ENCODE data around the gene METTL25B.
A peak's percentile ranks its signal among the peaks of the same experiment; 100 is the strongest.

The METTL25B gene

DNA sequence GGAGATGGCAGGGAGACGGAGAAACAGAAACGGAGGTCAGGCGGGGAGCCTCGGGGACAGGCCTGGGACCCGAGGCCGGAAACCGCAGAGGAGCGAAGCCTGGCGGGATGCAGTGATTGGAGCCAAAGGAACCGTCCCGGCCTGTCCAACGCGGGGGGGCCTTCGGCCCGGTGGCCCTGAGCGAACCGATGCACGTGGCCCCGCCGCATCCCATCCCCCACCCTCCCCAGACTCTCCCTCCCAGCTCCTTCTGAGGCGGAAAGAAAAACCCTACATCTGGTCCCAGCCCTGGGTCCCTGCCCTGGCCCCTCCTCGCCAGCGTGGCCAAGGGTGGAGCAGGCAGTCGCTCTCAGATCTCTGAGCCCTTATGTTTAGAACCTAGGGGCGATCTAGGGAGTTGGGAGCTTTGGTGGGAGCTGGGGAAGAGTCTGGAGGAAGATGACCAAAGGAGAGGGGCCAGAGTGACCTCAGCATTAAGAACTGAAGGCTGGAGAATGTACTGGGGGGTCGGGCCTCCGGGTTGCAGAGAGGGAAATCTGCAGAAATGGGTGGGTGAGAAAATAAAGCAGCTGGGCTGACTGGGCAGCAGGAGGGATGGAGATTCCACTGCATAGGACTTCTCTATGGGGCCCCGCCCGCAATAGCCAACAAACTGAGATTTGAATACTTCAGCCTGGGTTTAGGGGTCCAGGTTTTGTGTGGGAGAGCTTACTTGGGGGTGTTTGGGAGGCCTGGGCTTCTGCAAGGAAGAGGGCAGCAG is 21.4 kb upstream of the METTL25B start:
- TF ChIP-seq, protein P1, sequence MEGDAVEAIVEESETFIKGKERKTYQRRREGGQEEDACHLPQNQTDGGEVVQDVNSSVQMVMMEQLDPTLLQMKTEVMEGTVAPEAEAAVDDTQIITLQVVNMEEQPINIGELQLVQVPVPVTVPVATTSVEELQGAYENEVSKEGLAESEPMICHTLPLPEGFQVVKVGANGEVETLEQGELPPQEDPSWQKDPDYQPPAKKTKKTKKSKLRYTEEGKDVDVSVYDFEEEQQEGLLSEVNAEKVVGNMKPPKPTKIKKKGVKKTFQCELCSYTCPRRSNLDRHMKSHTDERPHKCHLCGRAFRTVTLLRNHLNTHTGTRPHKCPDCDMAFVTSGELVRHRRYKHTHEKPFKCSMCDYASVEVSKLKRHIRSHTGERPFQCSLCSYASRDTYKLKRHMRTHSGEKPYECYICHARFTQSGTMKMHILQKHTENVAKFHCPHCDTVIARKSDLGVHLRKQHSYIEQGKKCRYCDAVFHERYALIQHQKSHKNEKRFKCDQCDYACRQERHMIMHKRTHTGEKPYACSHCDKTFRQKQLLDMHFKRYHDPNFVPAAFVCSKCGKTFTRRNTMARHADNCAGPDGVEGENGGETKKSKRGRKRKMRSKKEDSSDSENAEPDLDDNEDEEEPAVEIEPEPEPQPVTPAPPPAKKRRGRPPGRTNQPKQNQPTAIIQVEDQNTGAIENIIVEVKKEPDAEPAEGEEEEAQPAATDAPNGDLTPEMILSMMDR (IDR thresholded peaks at IDR 0.05; ENCODE audit: insufficient read depth, low read length, poor library complexity, severe bottlenecking): no peak
- H3K36me3 ChIP-seq (ENCODE audit: control insufficient read depth, insufficient read depth, low read length): no peaks in the 10 kb centered on the region
- H3K27me3 ChIP-seq (replicated peaks; ENCODE audit: control insufficient read depth, insufficient read depth, low read length): no peaks in the 10 kb centered on the region; the same call in 1 of the 2 replicates
- DNase-seq (ENCODE audit: extremely low read depth, insufficient read length): no peak
- H3K4me3 ChIP-seq (replicated peaks; ENCODE audit: low read depth, low read length): peak overlapping the region; percentile 49

DNA sequence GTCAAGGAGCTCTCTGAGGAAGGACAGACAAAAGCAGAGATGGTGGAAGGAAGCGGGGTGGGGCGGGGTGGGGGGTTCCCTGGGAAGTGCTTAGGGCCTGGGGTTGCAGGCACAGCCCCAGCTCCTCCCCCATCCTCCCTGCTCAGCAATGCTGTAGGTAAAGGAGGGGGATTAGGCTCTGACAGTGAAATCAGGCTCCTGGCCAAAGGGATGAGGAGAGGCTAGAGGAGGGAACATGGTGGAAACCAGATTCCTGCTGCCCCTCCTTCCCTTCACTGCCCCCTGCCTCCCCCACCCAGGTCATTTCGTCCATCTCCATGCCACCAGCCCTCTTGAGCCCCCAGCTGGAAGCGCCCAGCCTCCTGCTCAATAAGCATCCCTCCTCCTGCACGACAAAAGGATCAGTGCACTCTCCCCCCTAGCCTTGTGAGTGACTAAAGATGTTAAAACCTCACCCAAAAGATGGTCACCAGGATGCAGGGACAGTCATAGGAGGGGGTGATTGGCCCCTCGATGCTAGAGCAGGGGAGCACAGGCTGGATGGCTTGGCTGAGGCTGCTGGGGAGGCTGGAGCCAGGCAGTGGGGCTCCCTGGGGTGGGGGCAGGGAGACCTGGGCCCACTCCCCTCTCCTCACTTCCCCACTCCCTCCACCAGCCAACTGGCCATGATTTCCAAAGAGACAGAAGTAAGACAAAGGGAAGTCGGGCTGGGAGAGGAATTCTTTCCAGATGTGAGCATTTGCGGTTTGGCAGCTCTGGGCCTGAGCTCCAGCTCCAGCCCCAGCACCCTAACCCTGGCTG is 20.7 kb upstream of the METTL25B start:
- TF ChIP-seq, protein P1 (IDR thresholded peaks at IDR 0.05; ENCODE audit: insufficient read depth, low read length, poor library complexity, severe bottlenecking): no peak
- Histone ChIP-seq H3K36me3 (ENCODE audit: control insufficient read depth, insufficient read depth, low read length) (no peaks in the 10 kb centered on the region; the same call in 1 of the 2 replicates), H3K27me3 (replicated peaks; ENCODE audit: control insufficient read depth, insufficient read depth, low read length) (no peaks in the 10 kb centered on the region; the same call in 1 of the 2 replicates), H3K4me3 (replicated peaks; ENCODE audit: low read depth, low read length) (no peak overlapping the region)
- no peak for DNase-seq (ENCODE audit: extremely low read depth, insufficient read length)

DNA sequence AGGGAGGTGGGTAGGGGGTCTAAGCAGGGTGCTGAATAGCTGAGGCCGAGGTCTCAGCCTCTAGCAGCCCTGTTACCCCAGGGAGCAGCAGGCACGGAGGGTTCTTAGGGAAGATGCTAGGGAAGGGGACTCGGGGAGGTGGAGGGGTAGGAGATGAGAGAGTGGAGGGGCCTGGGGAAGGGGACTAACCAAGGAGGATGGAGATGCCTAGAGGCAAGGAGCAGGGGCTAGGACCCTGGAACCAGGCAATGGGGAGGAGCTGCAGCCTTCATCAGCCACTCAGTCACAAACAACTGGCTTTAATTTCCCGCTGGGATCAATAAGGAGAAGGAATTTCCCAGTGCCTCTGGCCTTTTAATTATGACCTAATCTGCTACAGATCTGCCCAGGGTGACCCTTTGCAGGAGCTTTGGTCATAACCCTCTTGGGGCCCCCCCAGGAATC is 20.0 kb upstream of the METTL25B start:
- DNase-seq (ENCODE audit: extremely low read depth, insufficient read length): no peak
- Histone ChIP-seq H3K4me3 (replicated peaks; ENCODE audit: low read depth, low read length) (no peak overlapping the region), H3K36me3 (ENCODE audit: control insufficient read depth, insufficient read depth, low read length) (no peaks in the 10 kb centered on the region; the same call in 1 of the 2 replicates), H3K27me3 (replicated peaks; ENCODE audit: control insufficient read depth, insufficient read depth, low read length) (no peaks in the 10 kb centered on the region; the same call in 1 of the 2 replicates)
- TF ChIP-seq, protein P1 (IDR thresholded peaks at IDR 0.05; ENCODE audit: insufficient read depth, low read length, poor library complexity, severe bottlenecking): no peak

DNA sequence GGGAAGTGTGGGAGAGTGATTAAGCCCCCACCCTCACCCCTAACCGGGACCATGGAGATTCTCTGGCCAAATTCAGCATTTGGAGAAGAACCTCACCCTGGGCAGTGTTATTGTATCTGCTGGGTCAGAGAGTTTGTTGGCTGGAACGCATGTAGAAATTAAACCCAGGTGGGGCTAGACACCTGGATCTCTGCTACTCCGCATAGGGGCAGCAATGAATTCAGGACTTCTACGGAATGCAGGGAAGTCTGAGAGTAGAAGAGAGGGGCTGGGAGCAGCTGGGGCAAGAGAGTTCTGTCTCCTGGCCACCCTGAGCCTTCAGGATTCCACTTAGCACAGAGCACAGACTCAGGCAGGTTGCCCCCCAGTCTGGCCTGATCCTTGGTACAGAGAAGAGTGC is 19.2 kb upstream of the METTL25B start:
- no peak for DNase-seq (ENCODE audit: extremely low read depth, insufficient read length)
- Histone ChIP-seq H3K27me3 (replicated peaks; ENCODE audit: control insufficient read depth, insufficient read depth, low read length) (no peaks in the 10 kb centered on the region; the same call in 1 of the 2 replicates), H3K36me3 (ENCODE audit: control insufficient read depth, insufficient read depth, low read length) (no peaks in the 10 kb centered on the region; the same call in 1 of the 2 replicates), H3K4me3 (replicated peaks; ENCODE audit: low read depth, low read length) (no peak overlapping the region)
- TF ChIP-seq, protein P1 (IDR thresholded peaks at IDR 0.05; ENCODE audit: insufficient read depth, low read length, poor library complexity, severe bottlenecking): no peak

DNA sequence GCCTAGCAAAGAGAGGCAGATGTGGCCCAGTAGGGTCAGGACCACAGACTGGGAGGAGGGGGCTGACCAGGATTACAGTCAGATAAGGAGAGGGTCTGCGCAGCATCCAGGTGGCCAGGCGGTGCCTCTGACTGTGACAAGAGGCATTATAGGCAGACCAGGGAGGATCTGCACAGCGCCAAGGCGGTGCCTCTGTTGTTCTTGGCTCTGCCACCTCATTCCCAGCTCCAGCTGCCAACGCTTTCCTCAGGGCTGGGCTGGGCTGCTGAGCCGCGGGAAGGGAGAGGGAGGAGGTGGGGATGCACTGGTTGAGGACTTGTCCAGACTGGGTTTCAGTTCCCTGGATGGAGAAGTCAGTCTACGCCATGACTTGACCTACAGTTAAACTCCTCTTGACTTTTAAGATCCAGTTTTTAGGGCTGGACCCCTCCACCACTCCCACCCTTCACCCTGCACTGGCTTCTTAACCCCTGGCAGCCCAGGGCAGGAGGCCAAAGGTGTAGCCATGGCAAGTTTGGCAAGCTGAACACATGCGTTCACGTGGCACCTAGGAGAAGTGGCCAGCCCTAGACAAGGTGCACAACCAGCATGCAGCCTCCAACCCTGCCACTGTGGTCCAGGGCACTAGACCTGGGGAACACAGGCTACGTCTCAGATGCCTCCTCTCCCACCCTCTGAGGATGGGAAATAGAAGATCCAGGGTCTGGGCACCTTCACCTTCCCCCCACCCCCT is 18.3 kb upstream of the METTL25B start:
- no peaks in the 10 kb centered on the region; the same call in 1 of the 2 replicates for H3K27me3 ChIP-seq (replicated peaks; ENCODE audit: control insufficient read depth, insufficient read depth, low read length)
- TF ChIP-seq, protein P1 (IDR thresholded peaks at IDR 0.05; ENCODE audit: insufficient read depth, low read length, poor library complexity, severe bottlenecking): no peak
- no peaks in the 10 kb centered on the region; the same call in 1 of the 2 replicates for H3K36me3 ChIP-seq (ENCODE audit: control insufficient read depth, insufficient read depth, low read length)
- no peak for DNase-seq (ENCODE audit: extremely low read depth, insufficient read length)
- H3K4me3 ChIP-seq (replicated peaks; ENCODE audit: low read depth, low read length): no peak overlapping the region

All from GM06990 (cell line).